Left renal cortex interstitium (tissue), 4 donors: ENCODE measurements around the gene PLCG2. TPM values are rescaled to one million over a fixed set of nuclear protein-coding genes. Genes with fewer than 3 reads are reported as not detected.

ENCODE experiments used
- polyA plus RNA-seq, 4 donors: library from polyadenylated mRNA; unstranded; fragments of 120-200 nt; gene quantifications; one replicate each; pipeline ENCODE4 v1.2.1, GENCODE V29; 2013; ENCODE audit not compliant: insufficient read length in 4 of 4

The PLCG2 gene
- polyA plus RNA-seq, 4 donors = 33.7 to 58.3 (median 45.1) TPM

Other genes with a start within 250 kb of the PLCG2 start
- 10 to 100 TPM in 3 of 4 donors, 1 to 10 TPM in 1; 9.6 to 16.2 (median 13.9) TPM for gene SDR42E1, start 232.2 kb downstream of the PLCG2 start, polyA plus RNA-seq